Gastroesophageal sphincter (tissue), 4 donors: ENCODE measurements around the gene FREY1. TPM values are rescaled to one million over a fixed set of nuclear protein-coding genes. Genes with fewer than 3 reads are reported as not detected.
A peak's percentile ranks its signal among the peaks of the same experiment; 100 is the strongest.

ENCODE experiments used
- ATAC-seq: fragments of 150-250 bp; one replicate; pipeline ENCODE4 v1.9.1; 2016; ENCODE audit warnings: mild to moderate bottlenecking, moderate library complexity
- H3K27ac ChIP-seq, 4 donors: fragments of 200-600 bp; sonication (generic) in 3 of 4; 1 replicate in 3 of 4; 2 replicates in 1 of 4; pipeline ENCODE4 v1.5.1; 2016 to 2019
- H3K27me3 ChIP-seq: fragments of 200-600 bp; sonication (generic); one replicate; pipeline ENCODE4 v1.5.1; 2019
- H3K36me3 ChIP-seq, 2 donors: fragments of 200-600 bp; sonication (generic); one replicate each; pipeline ENCODE4 v1.5.1; 2019; ENCODE audit warnings: control low read depth in 1 of 2
- H3K4me1 ChIP-seq, 3 donors: fragments of 200-600 bp; sonication (generic); 1 replicate in 2 of 3; 2 replicates in 1 of 3; pipeline ENCODE4 v1.5.1; 2016 to 2019; ENCODE audit warnings: control low read depth in 2 of 3
- H3K4me3 ChIP-seq, 2 donors: fragments of 200-600 bp; sonication (generic); one replicate each; pipeline ENCODE4 v1.5.1; 2019; ENCODE audit warnings: mild to moderate bottlenecking in 1 of 2, moderate library complexity in 1 of 2
- H3K9me3 ChIP-seq, 3 donors: fragments of 200-600 bp; sonication (generic); one replicate each; pipeline ENCODE4 v1.5.1; 2017 to 2019; ENCODE audit warnings: control low read depth in 2 of 3
- EP300 ChIP-seq: sonication (generic); formaldehyde crosslinking; IDR thresholded peaks from one replicate; pipeline ENCODE4 v1.6.1; 2017; ENCODE audit warnings: antibody characterized with exemption, mild to moderate bottlenecking
- POLR2A ChIP-seq, 2 donors: fragments of 450-650 bp; IDR thresholded peaks; one replicate each; pipeline ENCODE4 v1.6.1; 2017; ENCODE audit warnings: antibody characterized with exemption in 2 of 2, mild to moderate bottlenecking in 2 of 2, moderate library complexity in 1 of 2
- POLR2AphosphoS5 ChIP-seq: sonication (generic); formaldehyde crosslinking; IDR thresholded peaks from one replicate; pipeline ENCODE4 v1.6.1; 2017; ENCODE audit warnings: antibody characterized with exemption
- WGBS, 2 donors: methylation state at CpG; one replicate each; pipeline ENCODE4 v1.1.5; 2018; ENCODE audit warnings: low coverage in 1 of 2; 5-methylcytosine and 5-hydroxymethylcytosine counted together
- total RNA-seq, 4 donors: library from RNA; depleted of rRNA; stranded (reverse); fragments of >200 nt; gene quantifications; one replicate each; pipeline ENCODE4 v1.1.0, GENCODE V29; 2016
- TF ChIP-seq, protein P1 (sequence below), 4 experiments: fragments of 200-600 bp in 2 of 4; fragments of 450-650 bp in 2 of 4; sonication (generic) in 1 of 4; IDR thresholded peaks; one replicate each; pipeline ENCODE4 v1.5.1; 2017 to 2019; ENCODE audit warnings: antibody characterized with exemption in 4 of 4, mild to moderate bottlenecking in 2 of 4, moderate library complexity in 2 of 4

FREY1 gene
- total RNA-seq, 4 donors from 2014 or later: 0.54 to 2.3 TPM; not detected in 2

DNA sequence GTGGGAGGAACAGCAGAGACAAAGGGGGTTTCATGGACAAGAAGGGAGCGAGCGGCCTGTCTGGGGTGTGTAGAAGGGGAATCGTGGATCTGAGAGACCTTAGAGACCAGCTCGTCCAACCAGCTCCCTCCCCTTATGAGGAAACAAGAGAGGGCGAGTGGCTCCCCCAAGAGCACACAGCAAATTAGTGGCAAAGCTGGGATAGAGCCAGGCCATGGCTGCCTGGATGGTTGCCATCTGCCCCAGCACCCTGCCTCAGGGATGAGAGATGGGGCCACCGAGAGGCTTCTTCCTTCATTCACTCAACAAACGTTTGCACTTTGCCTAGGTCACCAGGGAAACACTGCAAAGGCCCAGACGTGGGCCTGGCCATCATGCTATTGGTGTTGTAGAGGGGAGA is 17.5 kb downstream of the FREY1 start:
- WGBS, 2 donors: 82% methylated on average over 7 of the region's 8 CpGs; no CpG with 5 or more reads in 1 of the 2 donors
- H3K4me1 ChIP-seq: peaks cover 0 to 12% (median 3%) of the 10 kb centered on the region in 3 donors
- peaks cover 9% of the 10 kb centered on the region for H3K27me3 ChIP-seq
- no peaks in the 10 kb centered on the region for H3K36me3 ChIP-seq
- H3K27ac ChIP-seq: no peak overlapping the region
- ATAC-seq: no peak
- TF ChIP-seq, protein P1, sequence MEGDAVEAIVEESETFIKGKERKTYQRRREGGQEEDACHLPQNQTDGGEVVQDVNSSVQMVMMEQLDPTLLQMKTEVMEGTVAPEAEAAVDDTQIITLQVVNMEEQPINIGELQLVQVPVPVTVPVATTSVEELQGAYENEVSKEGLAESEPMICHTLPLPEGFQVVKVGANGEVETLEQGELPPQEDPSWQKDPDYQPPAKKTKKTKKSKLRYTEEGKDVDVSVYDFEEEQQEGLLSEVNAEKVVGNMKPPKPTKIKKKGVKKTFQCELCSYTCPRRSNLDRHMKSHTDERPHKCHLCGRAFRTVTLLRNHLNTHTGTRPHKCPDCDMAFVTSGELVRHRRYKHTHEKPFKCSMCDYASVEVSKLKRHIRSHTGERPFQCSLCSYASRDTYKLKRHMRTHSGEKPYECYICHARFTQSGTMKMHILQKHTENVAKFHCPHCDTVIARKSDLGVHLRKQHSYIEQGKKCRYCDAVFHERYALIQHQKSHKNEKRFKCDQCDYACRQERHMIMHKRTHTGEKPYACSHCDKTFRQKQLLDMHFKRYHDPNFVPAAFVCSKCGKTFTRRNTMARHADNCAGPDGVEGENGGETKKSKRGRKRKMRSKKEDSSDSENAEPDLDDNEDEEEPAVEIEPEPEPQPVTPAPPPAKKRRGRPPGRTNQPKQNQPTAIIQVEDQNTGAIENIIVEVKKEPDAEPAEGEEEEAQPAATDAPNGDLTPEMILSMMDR (IDR thresholded peaks at IDR 0.05): no peak
- TF ChIP-seq POLR2A (IDR thresholded peaks at IDR 0.05) (no peak), EP300 (no peak), POLR2AphosphoS5 (no peak)
- H3K9me3 ChIP-seq: no peaks in the 10 kb centered on the region
- H3K4me3 ChIP-seq: no peak overlapping the region

DNA sequence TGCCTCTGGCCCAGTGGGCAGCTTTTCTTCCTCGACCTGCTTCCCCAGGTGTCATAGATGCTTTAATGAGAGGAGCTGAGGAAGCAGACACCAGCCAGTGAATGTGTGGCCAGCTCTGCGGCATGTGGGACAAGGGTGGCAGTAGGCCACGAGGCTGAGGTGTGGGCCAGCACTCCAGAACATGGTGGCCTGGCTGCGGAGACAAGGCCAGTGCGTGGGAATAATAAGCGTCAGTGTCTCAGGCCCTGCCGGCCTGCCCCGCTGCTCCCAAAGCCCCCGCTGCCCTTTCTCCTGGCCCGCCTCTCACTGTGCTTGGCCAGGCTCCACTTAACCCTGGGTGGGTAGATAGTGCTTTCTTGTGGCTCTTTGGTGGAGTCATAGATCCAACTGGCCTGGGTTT is 19.5 kb downstream of the FREY1 start:
- H3K4me1 ChIP-seq: peaks cover 0 to 12% (median 3%) of the 10 kb centered on the region in 3 donors
- H3K27ac ChIP-seq: no peak overlapping the region
- WGBS, 2 donors: 91% methylated on average over 6 of the region's 10 CpGs; no CpG with 5 or more reads in 1 of the 2 donors
- H3K27me3 ChIP-seq: no peaks in the 10 kb centered on the region
- no peaks in the 10 kb centered on the region for H3K9me3 ChIP-seq
- H3K36me3 ChIP-seq: peaks cover 0 to 10% of the 10 kb centered on the region in 2 donors
- ATAC-seq: no peak
- TF ChIP-seq EP300 (no peak), POLR2A (IDR thresholded peaks at IDR 0.05) (no peak)
- TF ChIP-seq, protein P1 (IDR thresholded peaks at IDR 0.05): no peak
- no peak overlapping the region for H3K4me3 ChIP-seq

DNA sequence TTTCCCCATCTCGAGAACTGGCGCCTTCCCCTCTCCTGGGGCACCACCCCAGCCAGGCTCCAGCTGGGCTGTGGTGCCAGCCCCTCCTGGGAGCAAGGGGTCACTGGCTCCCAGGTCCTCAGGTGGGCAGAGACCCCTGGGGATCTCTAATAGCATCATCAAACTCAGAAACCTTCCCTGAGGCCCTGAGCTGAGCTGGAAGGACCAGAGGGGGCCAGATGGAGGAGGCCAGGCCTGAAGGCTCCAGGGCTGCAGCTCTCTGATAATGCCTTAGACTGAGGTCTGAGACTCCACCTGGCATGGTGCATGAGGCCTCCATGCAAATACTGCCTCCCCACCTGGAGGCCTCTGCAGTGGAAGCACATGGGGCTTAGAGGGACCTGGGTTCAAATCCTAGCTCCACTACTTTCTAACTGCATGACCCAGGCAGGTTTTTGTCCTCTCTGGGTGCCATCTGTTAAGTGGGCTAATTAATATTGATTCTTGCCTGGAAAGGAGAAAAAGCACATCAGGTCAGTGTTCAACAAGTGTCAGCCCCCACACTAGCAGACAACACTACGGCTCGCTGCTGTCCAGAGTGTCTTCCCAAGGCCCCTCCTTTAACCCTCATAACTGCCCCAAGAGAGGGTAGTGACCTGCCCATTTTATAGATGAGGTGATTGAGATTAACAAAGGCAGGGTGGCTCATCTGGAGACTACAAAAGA is 20.1 kb downstream of the FREY1 start:
- H3K4me1 ChIP-seq: peaks cover 0 to 12% (median 3%) of the 10 kb centered on the region in 3 donors
- H3K27me3 ChIP-seq: no peaks in the 10 kb centered on the region
- TF ChIP-seq EP300: no peak
- no peak for ATAC-seq
- 100% methylated on average over 4 of the region's 4 CpGs; no CpG with 5 or more reads in 1 of the 2 donors for WGBS, 2 donors
- H3K27ac ChIP-seq: no peak overlapping the region
- H3K4me3 ChIP-seq: no peak overlapping the region
- peaks cover 0 to 16% of the 10 kb centered on the region in 2 donors for H3K36me3 ChIP-seq
- no peaks in the 10 kb centered on the region for H3K9me3 ChIP-seq

GRCh38 chr11:45885921-45886721 is 20.9 kb downstream of the FREY1 start:
- peak overlapping the region; percentile 29 to 61 for H3K4me3 ChIP-seq
- ATAC-seq: no peak
- no peak for TF ChIP-seq POLR2A (IDR thresholded peaks at IDR 0.05)
- TF ChIP-seq, protein P1 (IDR thresholded peaks at IDR 0.05): peak in 1 of 4 experiments; percentile 1
- no peaks in the 10 kb centered on the region for H3K9me3 ChIP-seq
- H3K27ac ChIP-seq: no peak overlapping the region
- no peaks in the 10 kb centered on the region for H3K27me3 ChIP-seq
- WGBS, 2 donors: 72% methylated on average over 5 of the region's 43 CpGs; no CpG with 5 or more reads in 1 of the 2 donors
- peaks cover 0 to 17% (median 3%) of the 10 kb centered on the region in 3 donors for H3K4me1 ChIP-seq
- peaks cover 0 to 24% of the 10 kb centered on the region in 2 donors for H3K36me3 ChIP-seq

DNA sequence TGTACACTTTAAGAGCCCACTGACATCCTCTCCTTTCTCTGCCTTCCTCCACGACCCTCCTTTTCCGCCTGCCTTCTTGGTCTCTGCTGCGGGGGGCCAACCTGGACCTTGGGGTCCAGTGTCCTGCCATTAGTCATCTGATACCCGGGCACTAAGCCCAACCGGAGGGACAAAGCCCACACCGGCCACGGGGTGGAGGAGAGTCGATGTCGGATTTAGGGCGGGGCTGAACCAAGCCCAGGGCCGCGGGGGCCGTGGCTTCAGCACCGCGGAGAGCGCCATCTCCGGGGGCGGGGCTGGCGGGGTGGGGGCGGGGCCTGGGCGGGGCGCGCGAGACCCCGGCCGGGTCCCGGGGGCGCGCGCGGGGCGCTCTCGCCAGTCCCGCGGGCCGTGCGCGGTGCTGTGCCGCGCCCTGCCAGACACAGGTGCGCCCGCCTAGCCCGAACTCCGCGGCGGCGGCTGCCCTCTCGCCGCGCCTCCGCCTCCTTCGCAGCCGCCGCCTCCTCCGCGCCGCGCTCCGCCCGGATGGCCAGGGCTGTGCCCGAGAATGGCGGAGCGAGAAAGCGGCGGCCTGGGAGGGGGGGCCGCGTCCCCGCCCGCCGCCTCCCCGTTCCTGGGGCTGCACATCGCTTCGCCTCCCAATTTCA is 21.7 kb downstream of the FREY1 start, which contains the start of gene MAPK8IP1:
Gene MAPK8IP1, plus strand, starts transcription at position 378 of the 647 bp plus-strand sequence. Its CDS starts 170 bp downstream, at position 548.
- Histone ChIP-seq H3K4me3 (peak within 1 kb of the TSS; percentile 29 to 61), H3K9me3 (no peaks in the 10 kb centered on the region), H3K36me3 (peaks cover 0 to 32% of the 10 kb centered on the region in 2 donors), H3K27me3 (no peaks in the 10 kb centered on the region), H3K4me1 (peaks cover 0 to 20% (median 3%) of the 10 kb centered on the region in 3 donors), H3K27ac (no peak within 1 kb of the TSS)
- ATAC-seq: peak; percentile 76
- TF ChIP-seq, protein P1 (IDR thresholded peaks at IDR 0.05): peak in 1 of 4 experiments; percentile 0
- no peak for TF ChIP-seq POLR2AphosphoS5
- whole genome bisulfite sequencing, 2 donors: 17 to 20% methylated on average over 1 to 2 of the region's 73 CpGs
